CD1c-positive myeloid dendritic cell (primary cell): ENCODE results near the gene PACSIN1.

ENCODE experiments used
- DNase-seq: peaks from one replicate; pipeline ENCODE4 v3.0.0-alpha.2; 2016; ENCODE audit errors: extremely low spot score

PACSIN1 gene, protein sequence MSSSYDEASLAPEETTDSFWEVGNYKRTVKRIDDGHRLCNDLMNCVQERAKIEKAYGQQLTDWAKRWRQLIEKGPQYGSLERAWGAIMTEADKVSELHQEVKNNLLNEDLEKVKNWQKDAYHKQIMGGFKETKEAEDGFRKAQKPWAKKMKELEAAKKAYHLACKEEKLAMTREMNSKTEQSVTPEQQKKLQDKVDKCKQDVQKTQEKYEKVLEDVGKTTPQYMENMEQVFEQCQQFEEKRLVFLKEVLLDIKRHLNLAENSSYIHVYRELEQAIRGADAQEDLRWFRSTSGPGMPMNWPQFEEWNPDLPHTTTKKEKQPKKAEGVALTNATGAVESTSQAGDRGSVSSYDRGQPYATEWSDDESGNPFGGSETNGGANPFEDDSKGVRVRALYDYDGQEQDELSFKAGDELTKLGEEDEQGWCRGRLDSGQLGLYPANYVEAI

DNA sequence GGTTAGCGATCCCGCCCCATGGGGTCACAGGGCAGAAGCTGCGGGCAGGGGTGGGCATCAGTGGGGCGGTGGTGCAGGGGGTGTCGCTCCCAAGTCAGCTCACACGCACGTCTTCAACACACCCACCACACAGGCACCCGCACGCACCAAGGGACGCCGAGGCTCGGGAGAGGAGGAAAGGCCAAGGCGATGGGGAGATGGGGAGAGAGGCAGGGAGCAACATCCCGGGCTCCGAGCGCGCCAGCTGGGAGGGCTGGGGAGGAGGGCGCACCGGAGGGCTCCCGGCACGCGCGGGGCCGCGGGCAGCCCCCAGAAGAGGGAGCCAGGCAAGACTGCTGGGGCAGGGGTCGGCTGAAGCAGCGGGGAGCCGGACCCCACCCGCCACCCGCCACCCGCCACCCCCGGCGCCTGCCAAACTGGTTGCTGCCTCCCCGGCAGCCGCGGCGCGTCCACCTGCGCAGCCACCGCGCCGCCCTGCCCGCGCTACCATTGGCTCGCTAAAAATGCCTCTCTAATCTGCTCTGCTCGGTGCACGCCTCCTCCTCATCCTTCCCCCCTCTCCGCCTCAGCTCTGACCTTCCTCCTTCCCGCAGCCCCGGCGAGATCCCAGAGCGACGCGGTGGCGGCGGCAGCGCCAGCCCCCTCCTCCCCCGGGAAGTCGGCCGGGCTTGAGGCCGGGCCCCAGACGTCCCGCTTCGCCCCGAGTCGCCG lies at the start of gene PACSIN1:
TSS of gene PACSIN1 (plus strand) at position 546 of the 711 bp plus-strand sequence. CDS start 60,230 bp downstream, outside the sequence.
- no peak for DNase-seq

DNA sequence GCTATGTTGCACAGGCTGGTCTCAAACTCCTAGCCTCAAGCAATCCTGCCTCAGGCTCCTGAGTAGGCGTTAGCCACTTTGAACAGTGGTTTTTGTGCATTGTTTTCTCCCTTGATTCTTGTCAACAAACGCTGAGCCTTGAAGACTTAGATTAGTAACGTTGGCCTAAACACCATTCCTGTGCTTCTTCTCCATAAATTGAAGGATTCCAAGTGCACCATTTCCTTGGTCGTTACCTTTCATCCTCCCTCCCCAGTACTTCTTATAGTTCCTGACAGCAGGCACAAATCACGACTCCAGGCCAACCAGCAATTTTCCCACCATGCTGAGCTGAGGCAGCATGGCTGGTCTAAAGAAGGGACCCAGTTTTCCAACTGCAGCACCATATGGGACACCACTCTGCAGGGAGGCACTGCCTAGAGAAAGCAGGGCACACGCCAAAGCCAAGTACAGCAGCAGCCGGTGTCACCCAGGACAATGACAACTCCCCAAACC lies 49.0 kb upstream of the PACSIN1 start:
- no peak for DNase-seq

DNA sequence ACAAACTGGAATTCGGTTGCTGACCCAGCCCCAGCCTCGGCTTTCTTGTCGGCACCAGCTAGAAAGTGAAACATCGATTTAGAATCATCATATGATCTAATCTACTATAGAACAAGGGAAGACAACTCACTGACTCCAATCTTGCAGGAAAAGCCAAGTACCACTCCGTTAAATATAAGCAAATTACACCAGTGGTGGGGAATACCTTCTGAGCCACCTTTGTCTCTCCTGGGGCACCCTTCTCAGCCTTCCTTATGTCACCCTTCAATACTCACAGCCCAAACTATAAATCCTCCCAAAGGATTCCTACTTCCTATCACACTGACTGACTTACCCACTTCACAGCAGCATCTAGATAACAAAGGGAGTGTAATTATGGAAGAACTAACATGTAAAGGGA lies 47.5 kb upstream of the PACSIN1 start:
- DNase-seq = no peak

DNA sequence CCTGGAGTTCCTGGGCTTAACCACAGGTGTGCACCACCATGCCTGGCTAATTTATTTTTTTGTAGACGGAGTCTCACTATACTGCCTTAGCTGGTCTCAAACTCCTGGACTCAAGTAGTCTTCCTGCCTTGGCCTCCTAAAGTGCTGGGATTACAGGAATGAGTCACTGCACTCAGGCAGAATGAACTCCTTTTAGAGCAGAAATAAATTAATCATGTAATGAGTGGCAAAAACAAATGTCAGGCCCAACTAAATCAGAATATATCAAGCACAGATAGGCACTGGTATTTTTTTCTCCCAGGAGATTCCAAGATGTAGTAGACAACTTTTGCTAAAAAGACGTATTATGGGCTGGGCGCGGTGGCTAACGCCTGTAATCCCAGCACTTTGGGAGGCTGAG lies 42.6 kb upstream of the PACSIN1 start:
- no peak for DNase-seq

DNA sequence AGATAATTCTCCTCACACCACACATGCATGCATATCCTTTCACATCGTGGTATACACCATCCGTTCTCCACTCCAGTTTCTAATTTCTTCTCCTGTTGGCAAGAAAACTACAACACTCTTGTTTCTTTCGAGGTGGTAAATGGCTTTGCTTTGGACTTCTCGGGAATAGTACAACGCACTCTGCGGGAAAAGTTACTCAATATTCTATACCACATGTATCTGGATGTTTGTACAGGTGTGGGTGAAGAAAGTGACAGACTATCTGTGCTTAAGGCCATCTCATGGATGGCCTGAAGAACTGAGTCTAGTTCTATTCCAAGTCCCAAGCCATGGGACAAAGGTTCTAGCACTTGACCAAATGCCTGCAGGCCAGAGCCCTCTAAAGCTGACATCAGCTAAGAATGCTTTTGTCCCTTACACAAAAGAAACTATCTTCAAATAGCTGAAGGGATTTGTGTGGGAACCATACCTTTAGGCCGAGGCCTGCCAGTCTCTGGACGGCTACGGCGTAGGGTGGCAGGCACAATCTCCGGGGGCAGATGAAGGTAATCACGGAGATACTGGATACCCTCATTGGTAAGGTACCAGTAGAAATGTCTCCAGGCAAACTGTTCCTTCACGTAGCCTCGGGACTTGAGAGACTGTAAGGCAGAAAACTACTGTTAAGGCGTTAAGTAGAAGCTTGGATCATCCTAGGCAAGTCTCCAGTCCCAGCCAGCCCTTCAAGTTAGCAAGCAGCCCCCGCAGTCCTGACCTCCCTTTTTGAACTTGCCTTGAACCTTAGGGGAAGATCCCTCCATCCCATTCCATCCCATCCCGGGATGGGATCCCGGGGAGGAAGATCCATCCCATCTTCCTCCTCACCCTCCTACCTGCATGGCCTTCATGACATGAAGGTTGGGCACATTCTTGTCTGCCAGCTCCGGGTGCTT lies 41.4 kb upstream of the PACSIN1 start:
- no peak for DNase-seq

DNA sequence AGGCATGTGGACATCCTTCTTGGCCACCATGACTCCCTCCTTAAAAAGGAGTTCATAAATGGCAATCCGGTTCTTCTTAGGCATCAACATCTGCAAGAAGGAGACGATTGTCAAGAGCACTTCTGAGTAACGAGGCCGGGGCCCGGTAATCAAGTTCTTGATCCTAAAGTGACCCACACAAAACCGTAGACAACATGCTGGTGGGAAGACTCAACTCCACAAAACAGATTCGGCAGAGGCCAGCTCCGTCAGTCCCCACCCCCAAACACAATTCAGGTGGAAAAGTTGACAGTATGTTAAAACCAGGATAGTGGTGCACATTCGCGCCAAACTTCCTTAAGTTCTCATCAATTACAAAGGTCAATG lies 40.8 kb upstream of the PACSIN1 start:
- DNase-seq = no peak

DNA sequence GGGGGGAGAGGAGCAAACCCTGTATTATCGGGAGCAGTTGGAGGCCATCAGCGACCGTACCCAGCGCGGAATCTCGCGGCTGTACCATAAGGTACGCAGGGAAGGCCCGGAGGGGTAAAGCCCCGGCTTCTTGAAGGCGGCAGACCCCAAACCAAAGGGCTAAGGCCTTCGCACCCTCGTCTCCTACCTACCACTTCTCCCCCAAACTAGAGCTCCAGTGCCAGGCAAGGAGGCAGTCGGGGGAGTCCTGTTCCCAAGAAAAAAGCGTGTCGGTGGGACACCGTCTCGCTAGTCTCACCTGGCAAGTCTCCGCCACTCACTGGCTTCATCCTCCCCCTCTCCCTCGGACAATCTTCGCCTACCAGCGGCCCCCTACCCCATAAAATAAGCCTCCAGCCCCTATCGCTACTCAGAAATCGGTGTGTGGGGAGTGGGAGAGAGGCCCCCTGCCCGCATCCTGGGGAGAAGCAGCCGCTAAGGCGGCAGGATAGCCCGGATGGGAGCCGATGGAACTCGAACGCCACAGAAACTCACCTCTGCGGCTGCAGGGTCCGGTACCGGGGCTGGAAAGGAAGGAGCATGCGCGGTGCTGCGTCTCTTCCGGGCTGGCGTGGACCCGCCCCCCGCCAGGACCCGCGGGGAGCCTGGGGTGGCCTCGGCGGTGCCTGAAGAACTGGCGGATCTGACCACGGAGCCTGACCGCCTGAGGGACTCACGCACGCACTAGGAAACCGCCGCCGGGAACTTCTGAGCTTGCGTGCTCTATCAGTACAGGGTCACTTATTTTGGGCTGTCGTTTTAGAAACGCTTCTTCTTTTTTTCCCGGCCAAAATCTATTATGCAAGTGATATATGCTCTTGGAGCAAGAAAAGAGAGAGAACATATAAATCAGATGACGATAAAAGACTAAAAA lies 40.1 kb upstream of the PACSIN1 start, which contains the start of gene RPS10:
TSS of gene RPS10 (minus strand) at position 572 of the 913 bp plus-strand sequence. CDS start 848 bp downstream, outside the sequence.
- DNase-seq = peak; percentile 97

DNA sequence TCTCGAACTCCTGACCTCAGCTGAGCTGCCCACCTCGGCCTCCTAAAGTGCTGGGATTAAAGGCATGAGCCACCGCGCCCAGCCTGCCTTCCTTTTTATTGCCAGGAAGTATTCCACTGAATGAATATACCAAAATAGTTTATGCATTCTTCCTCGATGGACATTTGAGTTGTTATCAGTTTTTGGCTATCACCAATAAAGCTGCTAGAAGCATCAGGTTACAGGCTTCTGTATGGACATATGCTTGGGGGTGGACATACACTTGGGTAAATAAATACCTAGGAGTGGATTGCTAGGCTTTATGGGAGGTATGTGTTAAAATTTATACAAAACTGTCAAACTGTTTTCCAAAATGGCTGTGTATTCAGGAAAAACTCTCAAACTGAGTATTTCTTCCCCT lies 30.0 kb upstream of the PACSIN1 start:
- no peak for DNase-seq

DNA sequence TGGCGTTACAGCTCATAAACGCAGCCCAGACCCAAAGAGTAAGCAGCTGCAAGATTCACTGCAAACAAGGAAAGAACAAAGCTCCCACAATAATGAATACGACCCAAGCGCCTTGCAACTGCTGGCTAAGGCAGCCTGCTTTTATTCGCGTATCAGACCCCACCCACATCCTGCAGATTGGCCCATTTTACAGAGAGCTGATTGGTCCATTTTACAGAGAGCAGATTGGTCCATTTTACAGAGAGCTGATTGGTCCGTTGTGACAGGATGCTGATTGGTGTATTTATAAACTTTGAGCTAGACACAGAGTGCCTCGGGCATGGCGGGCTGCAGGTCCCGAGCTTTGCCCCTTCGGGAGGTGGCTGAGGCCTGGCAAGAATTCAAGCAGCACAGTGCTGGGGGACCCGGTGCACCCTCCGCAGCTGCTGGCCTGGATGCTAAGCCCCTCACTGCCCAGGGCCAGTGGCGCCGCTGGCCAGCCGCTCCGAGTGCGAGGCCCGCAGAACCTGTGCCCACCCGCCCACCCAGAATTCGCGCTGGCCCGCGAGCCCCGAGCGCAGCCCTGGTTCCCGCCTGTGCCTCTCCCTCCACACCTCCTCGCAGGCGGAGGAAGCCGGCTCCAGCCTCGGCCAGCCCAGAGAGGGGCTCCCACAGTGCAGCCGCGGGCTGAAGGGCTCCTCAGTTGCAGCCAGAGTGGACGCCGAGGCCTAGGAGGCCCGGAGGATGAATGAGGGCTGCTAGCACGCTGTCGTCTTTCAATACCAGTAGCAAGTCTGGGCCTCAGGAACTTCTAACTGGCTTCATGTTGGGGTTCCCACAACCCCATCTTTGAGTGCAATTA lies 28.9 kb upstream of the PACSIN1 start:
- DNase-seq = no peak

DNA sequence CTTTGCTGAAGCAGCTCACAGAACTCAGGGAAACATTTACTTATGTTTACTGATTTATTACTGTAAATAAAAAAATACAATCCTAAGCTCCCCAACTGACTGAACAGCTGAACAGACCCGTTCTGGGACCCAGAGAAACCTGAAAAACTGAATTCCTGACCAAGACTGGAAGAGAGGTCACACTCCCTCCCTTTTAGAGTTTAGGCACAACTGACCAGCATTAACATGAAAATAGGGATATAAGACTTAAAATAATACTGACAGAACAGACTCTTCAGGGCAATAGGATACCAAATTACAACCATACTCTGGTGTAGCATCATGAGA lies 28.3 kb upstream of the PACSIN1 start:
- DNase-seq = no peak

DNA sequence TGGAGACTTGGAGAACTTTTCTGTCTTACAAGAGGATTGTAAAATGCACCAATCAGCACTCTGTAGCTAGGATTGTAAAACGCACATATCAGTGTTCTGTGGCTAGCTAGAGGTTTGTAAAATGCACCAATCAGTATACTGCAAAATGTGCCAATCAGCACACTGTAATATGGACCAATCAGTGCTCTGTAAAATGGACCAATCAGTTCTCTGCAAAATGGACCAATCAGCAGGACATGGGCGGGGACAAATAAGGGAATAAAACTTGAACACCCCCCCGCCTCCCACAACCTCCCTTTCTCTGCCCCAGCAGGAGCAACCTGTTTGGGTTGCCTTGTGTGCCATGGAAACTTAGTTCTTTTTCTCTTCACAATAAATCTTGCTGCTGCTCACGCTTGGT lies 27.2 kb upstream of the PACSIN1 start:
- no peak for DNase-seq

DNA sequence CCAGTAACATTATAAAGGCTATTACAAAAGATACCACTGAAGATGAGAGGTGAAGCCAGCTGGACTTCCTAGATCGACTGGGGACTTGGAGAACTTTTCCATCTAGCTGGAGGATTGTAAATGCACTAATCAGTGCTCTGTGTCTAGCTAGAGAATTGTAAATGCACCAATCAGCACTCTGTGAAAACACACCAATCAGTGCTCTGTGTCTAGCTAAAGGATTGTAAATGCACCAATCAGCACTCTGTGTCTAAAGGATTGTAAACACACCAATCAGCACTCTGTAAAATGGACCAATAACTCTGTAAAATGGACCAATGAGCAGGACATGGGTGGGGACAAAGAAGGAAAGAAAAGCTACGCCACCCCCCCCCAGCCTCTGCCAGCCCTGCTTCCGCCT lies 26.4 kb upstream of the PACSIN1 start:
- DNase-seq = no peak

DNA sequence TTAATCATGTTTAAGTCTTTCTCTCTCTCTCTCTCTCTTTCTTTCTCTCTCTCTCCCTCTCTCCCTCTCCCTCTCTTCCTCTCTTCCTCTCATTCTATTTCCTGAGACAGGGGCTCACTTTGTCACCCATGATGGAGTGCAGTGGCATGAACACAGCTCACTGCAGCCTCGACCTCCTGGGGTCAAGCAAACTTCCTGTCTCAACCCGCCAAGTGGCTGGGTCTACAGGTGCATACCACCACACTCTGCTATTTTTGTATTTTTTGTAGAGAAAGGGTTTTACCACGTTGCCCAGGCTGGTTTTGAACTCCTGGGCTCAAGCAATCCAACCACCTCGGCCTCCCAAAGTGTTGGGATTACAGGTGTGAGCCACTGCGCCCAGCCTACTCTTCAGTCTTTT lies 24.4 kb upstream of the PACSIN1 start:
- no peak for DNase-seq

DNA sequence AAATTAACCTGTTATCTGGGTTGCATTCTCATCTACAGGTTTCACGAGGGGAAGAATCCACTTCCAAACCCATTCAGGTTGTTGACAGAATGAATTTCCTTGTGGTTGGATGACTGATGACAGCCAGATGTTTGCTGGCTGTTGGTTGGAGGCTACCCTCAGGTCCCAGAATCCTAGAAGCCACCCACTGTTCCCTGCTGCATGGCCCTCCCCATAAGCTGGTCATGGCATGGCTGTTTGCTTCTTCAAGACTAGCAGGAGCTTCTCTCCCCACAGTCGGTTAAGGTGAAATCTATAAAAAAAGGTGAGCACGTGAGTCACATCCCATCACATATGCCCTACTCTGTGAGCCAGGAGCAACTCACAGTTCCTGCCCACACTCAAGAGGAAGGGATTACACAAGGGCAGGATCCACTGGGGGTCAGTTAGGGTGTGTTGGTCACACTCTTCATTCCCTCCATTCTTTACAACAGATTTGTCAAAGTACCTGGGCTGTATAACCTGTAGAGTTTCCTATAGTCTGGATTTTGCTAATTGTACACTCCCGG lies 20.5 kb upstream of the PACSIN1 start:
- DNase-seq = no peak

DNA sequence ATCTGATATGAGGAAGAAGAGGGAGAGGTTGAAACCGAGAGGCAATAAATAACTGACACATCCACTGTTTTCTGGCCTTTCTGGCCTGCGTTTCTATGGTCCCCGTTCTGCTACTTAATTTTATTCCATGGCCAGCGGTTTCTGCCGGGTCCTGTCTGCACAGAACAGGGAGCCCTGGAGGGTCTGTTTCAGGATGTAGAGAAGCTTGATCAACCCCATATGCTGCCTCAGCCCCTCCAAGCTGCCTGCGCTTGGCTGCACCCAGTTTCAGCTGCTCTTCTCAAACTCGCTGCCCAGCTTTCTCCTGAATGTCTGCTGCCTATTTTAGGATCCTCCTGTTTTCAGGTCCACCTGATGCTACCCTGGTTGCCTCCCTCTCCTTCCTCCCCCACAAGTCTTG lies 18.5 kb upstream of the PACSIN1 start:
- DNase-seq = no peak

DNA sequence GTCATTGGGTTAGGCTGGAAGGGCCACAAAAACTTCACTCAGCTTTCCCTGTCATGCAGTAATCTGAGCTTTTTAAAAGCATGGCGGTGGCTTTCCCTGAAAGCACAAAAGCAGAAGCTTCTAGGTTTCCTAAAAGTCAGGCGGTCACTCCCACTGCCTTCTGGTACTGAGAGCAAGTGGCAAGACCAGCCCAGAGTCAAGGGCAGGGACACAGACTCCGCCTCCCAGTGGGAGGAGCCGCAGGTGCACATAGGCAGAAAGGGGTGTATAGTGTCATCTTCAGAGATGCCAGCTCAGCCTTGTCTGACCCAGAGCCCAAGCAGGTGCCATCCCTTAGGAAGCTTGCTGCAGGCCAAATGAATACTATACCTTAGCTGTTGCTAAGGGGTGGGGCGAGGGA lies 18.0 kb upstream of the PACSIN1 start:
- peak; percentile 60 for DNase-seq

DNA sequence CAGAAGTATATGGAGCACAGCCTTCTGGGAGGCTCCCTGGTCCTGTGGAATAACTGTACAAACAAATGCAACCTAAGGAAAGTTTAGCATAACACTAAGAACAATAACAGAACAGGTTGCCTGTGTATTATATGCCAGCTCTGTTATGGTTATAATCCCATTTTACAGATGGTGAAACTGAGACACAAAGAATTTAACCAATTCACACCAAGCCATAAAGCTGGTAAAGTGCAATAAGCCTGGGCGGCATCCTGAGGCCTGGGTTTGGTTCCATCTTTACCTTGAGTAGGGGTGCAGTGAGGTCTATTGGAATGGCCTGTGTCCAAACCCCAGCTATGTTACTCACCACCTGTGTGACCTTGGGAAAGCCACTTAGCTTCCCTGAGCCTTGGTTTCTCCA lies 14.7 kb upstream of the PACSIN1 start:
- DNase-seq = no peak

DNA sequence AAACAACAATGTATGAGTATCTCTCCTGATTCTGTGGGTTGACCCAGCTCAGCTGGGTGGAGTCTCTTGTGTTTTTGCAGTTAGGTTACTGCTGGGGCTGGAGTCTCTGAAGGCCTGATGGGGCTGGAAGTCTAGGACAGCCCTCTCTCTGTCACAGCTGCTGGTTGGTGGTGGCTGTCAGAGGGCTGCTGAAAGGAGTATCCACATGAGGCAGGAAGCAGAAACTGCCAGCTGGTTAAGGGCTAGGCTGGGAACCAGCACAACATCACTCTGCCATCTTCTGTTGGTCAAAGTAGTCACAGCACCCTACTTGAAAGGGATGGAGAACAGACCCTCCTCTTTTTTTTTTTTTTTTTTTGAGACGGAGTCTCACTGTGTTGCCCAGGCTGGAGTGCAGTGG lies 10.0 kb upstream of the PACSIN1 start:
- no peak for DNase-seq

DNA sequence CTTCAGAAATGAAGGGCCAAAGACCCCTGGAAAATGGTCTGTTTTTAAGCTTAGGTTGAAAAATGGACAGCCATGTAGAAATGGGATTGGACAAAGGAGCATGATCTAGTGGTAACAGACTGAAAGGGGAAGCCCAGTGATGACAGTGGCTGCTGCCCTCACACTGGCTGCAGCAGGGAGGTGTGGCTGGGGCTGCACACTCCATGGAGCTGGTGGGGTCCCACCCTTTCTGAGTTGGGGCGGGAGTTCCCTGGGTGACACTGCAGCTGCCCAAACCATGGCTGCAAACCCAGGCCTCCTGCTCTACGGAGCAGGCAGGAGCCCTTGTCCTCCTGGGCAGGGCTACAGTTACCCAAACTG lies 8.5 kb upstream of the PACSIN1 start:
- no peak for DNase-seq
